GM19239 (cell line): ENCODE measurements around the gene LIMS2.
A peak's percentile ranks its signal among the peaks of the same experiment; 100 is the strongest.

Experiments
- DNase-seq: peaks from one replicate; pipeline ENCODE4 v3.0.0; 2011; ENCODE audit warnings: low spot score; ENCODE audit not compliant: insufficient read length
- FAIRE-seq: peaks from 2 replicates; lab custom pipeline; 2011; peaks lifted over from hg19 to GRCh38; lab: Jason Lieb, UNC

The LIMS2 gene

DNA sequence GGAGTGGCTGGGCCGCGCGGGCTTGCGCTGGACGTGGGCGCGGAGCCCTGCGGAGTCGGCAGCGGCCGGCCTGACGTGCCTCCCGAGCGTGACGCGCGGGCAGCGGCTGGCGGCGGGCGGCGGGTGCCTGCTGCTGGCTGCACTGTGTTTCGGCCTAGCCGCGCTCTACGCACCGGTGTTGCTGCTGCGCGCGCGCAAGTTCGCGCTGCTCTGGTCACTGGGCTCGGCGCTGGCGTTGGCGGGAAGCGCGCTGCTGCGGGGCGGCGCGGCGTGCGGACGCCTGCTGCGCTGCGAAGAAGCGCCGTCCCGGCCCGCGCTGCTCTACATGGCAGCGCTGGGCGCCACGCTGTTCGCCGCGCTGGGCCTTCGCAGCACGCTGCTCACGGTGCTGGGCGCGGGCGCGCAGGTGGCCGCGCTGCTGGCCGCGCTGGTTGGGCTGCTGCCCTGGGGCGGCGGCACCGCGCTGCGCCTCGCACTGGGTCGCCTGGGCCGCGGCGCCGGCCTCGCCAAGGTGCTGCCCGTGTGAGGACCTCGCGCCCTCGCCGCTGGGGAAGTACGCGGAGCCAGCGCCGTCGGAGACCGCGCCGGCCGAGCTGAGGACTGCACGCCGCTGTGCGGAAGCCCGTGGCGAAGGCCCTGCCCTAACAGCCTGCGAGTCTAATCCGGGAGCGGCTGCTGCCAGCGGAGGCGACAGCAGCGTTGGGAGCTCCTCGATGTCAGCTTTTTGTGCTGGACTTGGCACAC is 26.5 kb upstream of the LIMS2 start:
- FAIRE-seq: peak; percentile 90
- DNase-seq: peak; percentile 71

- DNase-seq: peak; percentile 94
- peak; percentile 90 for FAIRE-seq
These were observed 25.9 kb upstream of the LIMS2 start, which contains the start of gene SFT2D3 for GRCh38 chr2:127701193-127701650. Gene SFT2D3 (plus strand): TSS chr2:127701497. CDS start chr2:127701529, 32 bp downstream.

DNA sequence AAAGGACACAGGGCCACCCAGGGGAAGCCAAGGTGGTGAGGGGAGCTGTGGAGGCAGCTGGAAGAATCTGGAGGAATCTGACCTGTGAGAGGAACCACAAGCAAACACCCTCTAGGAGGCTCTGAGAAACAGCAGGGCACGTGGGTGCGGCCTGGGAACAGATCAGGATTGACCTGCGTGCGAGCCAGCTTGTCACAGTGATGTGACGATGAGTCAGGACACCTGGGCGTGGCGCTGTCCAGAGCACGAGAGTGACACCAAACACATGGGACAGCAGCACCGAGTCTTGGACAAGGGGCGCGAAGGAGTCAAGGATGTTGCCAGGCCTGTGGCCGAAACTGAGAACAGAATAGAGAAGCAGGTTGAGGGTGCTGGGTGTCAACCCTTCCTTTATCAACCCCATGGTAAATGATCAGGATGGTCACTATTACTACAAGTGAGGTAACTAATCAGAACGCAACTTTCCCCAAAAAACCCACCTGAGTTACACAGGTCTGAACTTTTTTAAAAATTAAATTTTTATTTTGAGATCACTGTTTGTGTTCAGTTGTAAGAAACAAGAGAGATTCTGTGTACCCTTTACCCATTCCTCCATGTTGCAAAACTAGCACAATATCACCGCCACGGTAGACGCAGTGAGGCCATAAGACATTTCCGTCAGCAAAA is 25.3 kb upstream of the LIMS2 start:
- DNase-seq (peak; percentile 93), FAIRE-seq (peak; percentile 92)

DNA sequence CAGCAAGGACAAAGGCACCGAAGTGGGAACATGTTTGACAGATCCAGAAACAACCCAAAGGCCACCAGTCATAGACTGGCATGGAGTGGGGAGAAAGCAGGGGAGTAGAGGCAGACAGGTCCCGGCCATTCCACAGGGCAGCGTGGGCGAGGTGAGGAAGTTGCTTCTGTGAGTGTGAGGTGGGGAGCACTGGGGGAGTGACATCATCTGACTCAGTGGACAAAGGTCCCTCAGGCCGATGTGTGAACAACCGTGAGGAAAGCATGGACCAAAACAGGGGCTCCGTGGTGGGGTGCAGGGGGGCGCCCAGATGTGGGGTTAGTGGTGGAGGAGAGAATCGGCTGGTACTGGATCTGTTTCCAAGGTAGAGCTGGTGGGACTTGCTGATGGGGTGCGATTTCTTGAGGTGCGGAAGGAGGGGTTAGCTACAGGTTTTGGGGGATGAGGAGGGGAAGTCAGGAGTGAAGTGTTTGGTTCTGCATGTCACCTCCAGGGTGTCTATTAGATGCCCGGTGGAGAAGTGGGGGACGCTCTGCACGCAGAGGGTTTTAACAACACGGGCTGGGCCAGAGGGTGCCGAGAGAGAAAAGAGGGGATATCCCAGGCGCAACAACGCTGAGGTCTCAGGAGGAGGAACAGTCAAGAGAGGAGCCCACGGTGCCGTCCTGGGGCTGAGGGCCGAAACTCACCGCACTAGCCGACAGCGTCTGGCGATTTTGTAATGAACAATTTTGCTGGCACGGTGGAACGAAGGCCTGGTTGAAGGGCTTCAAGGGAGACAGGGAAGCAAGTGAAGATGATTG is 23.4 kb upstream of the LIMS2 start:
- DNase-seq: no peak

GRCh38 chr2:127697482-127698180 is 22.3 kb upstream of the LIMS2 start:
- no peak for FAIRE-seq
- DNase-seq: no peak

More for the DNA sequence above, 23.4 kb upstream of the LIMS2 start:
- FAIRE-seq: no peak

DNA sequence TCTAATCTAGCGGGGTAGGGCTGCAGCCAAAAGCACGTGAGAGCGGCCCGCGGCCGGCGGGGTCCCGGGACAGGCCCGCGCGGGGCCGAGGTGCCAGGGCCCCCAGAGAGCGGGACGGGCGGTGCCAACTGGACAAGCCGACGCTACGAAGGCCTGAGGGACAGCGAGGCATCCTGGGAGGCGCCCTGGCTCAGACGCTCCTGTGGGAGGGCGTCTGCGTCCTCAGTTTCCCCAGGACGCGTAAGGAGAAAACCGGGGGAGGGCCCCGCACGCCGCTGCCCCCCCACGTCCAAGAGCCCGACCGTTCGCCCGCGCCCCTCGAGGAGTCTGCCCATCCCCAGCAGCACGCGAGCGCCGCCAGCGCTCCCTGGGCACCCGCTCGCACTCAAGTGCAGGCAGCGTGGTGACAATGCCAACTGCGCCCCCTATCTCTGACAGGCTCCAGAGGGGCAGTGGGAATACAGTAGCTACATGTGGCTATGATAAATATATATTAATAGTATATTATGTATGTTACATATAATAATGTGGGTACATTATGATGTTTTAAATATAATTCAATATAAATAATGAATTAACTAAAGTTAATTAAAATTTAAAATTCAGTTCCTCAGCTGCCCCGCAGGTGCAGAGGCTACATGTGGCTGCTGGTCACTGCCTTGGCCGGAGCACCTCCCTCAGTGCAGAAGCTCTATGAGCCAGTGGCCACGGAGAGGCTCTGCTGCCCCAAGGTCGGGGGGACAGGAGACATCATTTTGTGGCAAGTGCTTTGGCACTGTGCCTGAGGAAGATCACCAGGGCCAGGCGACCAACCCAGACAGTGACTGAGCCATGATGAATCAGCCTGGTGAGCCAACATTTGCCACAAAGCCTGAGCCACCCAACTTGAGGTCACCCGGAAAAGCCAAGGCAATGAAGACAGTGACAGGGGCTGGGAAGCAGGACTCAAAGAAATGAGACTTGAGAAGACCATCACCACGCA is 20.5 kb upstream of the LIMS2 start:
- FAIRE-seq (no peak), DNase-seq (no peak)

DNA sequence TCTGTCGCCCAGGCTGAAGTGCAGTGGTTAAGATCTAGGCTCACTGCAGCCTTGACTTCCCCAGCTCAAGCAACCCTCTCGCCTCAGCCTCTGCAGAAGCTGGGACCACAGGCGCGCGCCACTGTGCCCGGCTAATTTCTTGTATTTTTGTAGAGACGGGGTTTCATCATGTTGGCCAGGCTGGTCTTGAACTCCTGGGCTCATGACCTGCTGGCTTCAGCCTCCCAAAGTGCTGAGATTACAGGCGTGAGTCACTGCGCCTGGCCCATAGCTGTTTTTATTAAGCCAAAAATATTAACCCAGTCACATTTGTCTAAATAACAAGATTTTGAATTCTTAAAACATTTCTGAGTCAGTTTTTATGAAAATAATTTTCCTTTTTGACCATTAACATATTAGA is 19.7 kb upstream of the LIMS2 start:
- no peak for DNase-seq
- no peak for FAIRE-seq

- DNase-seq: no peak
- no peak for FAIRE-seq
These were observed 15.4 kb upstream of the LIMS2 start for GRCh38 chr2:127690696-127691095.

DNA sequence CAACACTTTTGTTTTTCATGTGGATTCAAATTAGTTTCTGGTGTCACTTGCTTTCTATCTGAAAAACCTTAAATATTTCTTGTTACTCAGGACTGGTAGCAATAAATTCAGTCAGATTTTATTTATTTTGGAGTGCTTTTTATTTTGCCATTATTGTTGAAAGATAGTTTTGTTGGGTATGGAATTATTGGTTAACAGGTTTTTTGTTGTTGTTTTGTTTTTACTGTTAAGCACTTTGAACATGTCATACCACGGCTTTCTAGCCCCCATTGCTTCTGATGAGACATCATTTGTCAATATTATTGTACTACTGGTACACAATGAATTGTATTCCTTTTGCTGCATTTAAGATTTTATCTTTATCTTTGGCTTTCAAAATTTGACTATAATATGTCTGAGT is 13.1 kb upstream of the LIMS2 start:
- DNase-seq: no peak
- no peak for FAIRE-seq

DNA sequence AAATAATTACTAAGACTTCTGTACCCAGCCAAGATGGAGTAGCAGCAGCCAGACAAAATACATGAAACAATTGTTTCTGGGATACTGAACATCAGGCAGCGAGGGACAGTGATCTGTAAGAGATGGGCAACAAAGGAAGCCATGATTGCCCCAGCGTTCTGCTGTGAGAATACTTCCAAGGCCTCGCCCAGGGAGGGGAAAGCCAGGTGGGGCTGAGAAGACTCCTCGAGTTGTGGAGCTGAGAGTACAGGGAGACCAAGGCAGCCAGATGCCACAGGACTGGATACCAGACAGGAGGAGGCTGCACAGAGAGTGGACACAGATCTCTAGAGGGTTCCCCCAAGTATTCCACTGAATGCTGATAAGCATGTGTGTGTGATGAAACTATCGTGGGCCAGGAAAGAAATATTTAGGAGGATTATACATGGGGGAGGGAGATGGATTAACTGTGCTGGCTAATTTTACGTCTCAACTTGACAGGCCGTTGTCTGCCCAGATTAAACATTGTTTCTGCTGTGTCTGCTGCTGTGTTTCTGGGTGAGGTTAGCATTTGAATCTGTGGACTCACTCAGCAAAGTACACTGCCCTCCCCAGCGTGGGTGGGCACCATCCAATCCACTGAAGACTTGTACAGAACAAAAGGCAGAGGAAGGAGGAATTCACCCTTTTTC is 10.2 kb upstream of the LIMS2 start:
- DNase-seq (no peak), FAIRE-seq (no peak)

DNA sequence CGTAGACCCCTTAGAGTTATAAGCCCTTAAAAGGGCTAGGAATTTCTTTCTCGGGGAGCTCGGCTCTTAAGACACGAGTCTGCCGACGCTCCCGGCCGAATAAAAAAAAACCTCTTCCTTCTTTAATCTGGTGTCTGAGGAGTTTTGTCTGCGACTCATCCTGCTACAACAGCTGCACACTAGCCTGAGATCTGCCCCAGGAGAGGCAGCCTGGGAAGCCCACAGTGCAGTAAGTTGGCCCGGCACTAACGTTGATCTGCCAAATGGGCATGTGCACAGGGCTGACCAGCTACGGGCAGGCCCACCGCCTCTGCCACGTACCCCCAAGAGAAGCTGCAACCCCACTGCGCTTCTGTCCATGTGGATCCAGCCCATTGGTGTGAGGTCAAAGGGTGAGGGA is 8.4 kb upstream of the LIMS2 start:
- DNase-seq (no peak), FAIRE-seq (no peak)

- FAIRE-seq: no peak
- DNase-seq: no peak
These were observed 7.7 kb upstream of the LIMS2 start for GRCh38 chr2:127683056-127683455.

- DNase-seq (no peak), FAIRE-seq (no peak)
These were observed 6.9 kb upstream of the LIMS2 start for GRCh38 chr2:127681976-127682857.

GRCh38 chr2:127681288-127681804 is 6.0 kb upstream of the LIMS2 start:
- DNase-seq: no peak

DNA sequence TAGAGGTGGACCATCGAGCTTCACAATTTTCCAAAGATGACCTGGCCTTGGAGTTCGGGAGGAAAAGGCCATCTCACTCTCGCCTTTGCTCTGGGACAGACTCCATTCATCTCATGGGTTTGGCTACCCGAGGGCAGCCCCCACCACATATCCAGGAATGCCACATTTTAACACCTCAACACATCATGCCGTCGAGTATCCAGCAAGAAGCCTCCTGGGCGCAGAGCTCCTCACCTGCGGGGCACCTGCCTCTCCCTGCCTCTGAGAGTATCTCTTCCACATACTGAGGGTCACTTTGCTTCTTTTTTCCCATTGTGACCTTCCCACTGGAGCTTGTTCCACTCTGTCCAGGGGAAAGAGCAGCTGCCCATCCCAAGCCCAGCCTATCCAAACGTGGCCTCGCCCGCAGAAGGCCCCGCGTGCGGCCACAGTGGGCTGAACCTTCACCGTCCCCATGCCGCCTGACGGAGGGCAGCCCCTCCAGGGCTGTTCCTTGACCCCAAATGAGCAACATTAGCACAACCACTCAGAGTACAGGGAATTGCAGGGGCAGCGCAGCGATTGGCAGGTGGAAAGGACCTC is 5.5 kb upstream of the LIMS2 start:
- FAIRE-seq (no peak), DNase-seq (no peak)

More at GRCh38 chr2:127681288-127681804, 6.0 kb upstream of the LIMS2 start:
- no peak for FAIRE-seq

DNA sequence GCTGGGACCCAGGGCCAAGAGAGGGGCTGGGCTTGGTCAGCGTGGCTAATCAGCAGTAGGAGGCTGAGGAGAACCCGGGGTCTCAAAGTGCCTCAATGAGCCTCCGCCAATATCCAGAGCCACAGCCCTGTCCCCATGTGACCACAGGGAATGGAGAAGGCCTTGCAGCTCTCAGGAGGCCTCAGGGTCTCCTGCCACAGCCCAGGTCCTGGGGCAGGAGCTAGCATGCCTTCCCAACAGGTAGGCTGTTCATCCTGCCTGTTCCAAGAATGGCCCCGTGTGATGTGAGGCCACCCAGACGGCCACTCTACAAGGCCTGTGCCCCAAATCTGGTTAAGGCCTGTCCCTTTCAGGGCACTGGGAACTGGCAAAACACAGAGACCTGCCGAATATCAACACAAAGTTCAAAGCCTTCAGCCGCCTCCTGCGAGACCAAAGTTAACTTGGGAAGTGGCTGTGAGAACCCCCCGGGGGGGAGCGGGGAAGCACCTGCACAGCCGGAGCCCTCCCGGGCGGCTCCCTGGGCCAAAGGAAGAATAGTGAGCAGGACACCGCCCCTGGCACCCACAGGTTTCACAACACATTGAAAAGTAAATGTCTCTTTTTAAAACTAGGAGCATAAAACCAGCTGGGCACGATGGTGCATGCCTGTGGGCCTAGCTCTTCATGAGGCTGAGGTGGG is 4.5 kb upstream of the LIMS2 start:
- DNase-seq: no peak
- FAIRE-seq: no peak
